Tongue (tissue), 2 donors: ENCODE measurements around the gene SLC35E4. TPM values are rescaled to one million over a fixed set of nuclear protein-coding genes. Genes with fewer than 3 reads are reported as not detected.
"Not testable (repeated sequence)": the region's sequence is repeated elsewhere in the genome, so short reads cannot be mapped to it uniquely, and the experiment has no call there.

Experiments used
- DNase-seq: peaks from one replicate; pipeline ENCODE4 v3.0.0-alpha.2; 2015
- total RNA-seq: library from RNA; depleted of rRNA; stranded (reverse); fragments of >200 nt; gene quantifications from one replicate; pipeline ENCODE4 v1.2.3, GENCODE V29; 2014

The SLC35E4 gene
- total RNA-seq, 1 donor from 2014 or later = 3.1 TPM

DNA sequence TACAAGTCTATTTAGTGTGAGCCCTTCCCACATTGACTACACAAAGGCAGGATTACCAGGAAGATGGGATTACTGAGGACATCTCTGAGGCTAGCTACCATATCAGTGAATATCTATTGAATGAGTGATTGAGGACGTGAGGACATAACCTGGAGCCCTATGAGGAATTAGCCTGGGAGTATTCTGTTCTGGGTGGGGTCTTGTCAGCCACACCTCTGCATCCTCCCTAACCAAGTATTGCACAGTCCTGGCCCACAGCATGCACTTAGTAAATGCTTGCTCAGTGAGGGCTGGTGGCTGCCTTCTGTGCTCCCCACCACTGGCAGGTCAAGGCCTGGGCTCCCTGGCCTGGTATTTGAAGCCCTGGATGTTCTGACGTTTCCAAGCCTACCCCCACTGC is 17.3 kb downstream of the SLC35E4 start:
- DNase-seq = no peak

DNA sequence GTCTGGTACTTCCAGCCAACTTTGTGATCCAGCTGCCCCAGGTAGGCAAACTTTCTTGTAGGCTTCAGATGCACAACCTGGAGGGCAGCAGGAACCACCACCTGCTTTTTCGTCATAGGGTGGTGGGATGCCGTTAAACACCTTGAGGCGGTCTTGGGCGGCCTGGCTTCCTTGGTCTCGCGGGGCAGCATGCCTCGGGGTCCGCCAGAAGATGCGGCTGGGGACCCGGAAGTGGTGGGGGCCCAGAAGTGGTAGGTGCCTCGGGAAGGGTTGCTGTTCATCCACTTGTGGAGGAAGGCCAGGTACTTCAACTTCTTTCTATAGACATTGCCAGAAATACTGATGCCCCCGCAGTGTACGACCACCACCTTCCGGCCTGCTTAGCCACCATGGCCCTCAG is 18.8 kb downstream of the SLC35E4 start:
- DNase-seq = no peak

DNA sequence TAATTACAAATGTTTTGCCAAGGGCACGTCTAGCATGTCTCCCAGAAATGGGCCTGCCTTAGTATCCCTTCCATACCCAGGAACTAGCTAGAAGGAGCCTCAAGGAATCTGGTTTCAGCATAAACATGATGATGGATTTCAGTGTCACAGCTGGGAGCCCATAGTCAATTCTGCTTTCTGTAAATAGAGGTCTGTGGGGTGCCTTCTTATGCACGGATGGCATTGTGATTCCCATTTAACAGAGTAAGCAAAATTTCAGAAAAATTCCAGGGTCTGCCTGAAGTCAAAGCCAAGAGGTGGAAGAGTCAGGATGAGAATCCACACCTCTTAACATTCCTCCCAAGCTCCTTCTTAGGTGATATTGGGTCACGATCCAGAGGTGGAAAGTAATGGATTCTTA is 20.0 kb downstream of the SLC35E4 start:
- no peak for DNase-seq

DNA sequence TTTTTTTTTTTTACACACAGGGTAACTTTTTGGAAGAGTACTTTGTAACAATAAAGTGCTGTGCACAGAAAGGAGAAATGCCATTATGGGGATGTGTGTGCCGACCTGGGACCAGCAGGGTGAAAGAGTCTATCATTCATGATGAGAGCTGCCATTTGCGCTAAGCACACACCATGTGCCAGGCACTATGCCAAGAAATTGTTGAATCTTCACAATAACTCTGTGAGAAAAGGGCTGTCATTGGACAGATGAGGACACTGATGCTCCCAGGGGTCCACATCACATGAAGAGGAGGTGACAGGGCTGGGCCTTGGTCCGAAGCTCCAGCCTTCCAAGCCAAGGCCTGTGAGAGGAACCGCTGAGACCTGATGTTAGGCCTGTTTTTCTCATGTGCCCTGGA is 26.5 kb downstream of the SLC35E4 start:
- DNase-seq = peak; percentile 17

DNA sequence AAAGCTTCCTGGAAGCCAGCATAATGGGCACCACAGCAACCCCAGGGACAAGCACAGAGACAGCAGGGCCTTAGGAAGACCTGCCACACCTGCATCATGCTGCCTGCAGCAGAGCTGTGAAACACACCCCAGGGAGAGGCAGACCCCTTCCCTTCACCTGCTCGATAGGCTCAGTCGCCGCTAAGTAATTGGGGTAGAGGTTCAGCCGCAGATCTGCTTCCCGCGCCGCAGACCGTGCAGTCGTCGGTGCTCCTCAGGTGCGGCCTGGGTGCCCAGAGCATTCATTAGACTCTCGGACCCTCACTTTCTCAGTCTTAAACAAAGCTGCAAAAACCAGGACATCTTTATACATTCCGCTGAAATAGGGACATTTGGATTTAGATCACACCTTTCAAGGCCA is 29.2 kb downstream of the SLC35E4 start:
- no peak for DNase-seq

DNA sequence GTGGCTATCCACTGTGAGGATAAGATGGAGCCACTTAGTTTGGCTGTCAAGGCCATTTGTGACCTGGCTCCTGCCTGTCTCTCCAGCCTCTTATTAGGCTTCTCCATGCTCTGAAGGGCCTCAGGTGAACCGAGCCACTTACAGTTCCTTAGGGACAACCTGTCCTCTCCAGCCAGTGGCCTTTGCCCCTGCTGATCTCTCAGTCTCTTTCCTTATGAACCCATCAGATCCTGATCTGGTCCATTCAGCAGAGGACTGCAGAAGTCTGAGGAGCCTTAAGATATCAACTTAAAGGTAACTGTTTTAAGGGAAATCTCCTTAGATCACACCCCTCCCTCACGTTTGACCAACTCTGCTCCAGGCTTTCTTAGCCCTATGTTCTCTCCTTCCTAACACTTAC is 29.7 kb downstream of the SLC35E4 start:
- DNase-seq = no peak

DNA sequence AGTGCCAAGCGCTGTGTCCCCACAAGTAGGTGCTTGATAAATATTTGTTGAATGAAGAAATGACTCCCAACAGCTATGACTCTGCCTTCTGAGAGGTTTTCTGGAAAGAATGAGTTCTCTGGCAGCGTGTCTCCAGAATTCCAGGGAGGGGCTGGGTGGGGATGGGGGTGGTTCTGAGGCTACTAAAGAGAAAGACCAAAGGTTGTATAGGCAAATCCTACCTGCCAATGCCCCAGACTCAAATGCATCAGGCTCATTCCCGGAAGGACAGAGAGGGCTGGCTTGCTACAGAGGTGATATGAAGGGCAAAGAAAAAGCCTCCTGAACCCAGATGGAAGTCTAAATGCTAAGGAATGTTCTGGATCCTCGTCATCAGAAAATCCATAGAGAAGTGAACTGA is 30.2 kb downstream of the SLC35E4 start:
- DNase-seq = no peak

DNA sequence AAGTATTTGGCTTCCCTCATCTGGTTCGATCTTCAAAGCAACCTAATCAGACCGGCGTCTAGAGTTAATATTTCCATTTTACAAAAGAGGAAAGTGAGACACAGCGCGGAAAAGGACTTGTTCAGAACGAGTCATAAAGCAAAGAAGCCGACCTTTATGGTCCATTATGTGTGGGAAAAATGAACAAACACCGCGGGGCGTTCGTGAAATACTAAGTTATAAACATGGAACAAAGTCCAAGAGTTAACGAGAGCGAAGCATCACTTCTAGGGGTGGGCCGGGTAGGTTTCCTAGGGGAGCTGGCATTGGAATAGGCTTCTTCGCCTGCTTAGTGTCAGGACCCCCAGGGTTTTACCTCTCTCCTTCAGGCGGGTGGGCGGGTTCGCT is 31.5 kb downstream of the SLC35E4 start:
- DNase-seq = no peak

DNA sequence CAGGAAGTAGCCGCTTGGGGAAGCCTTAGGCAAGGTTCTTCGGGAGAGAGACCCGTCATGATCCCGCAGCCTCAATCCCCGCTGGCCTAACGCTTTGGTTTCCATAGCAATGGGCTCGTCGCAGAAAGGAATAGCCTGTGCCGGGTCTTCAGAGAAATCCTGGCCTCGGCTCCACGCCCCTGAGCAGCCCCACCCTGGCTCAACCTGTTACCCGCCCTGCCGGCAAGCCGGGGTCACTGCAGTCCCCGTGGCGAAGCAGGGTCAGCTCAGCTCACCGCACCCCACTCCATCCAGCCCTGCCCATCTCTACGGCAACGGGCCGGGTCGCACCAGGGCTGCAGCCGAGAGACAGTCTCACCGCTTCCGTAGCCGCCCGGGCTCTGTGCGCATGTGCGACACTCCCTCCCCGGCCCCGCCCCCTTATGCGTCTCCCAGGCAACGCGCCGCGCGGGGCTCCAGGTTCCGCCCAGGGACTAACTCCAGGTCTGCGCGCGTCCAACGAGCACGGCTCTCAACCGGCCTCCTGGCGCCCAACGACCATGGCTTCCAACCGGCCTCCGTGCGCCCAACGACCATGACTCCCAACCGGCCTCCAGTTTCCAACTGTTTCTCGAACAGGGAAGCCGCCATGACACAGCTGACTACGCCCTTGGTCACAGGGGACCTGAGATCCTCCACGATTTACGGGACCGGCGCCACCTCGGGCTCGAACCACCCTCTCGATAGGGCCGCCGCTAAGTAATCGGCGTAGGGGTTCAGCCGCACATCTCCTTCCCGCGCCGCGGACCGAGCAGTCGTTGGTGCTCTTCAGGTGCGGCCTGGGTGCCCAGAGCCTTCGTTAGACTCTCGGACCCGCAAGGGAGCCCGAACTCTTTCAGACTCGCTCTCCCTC is 32.2 kb downstream of the SLC35E4 start, which contains the start of gene DUSP18:
TSS of gene DUSP18 (minus strand) at position 382 of the 892 bp plus-strand sequence. CDS start 3,872 bp downstream, outside the sequence.
- peak; percentile 95 for DNase-seq

DNA sequence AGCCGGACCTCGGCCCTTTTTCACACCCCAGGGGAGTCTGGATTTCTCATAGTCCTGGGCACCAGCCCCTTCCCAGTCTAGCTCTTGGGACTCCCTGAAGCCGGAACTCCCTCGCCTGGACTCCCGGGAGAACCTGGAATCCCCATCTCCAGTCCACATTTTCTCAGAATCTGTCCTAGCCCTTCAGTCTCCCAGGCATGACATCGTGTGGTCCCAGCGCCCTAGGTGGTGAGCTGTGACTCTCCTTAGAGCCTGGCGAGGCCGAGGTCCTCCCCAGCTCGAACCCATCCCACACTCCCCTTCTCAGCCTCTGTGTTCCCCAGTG is 32.8 kb downstream of the SLC35E4 start:
- DNase-seq = no peak

DNA sequence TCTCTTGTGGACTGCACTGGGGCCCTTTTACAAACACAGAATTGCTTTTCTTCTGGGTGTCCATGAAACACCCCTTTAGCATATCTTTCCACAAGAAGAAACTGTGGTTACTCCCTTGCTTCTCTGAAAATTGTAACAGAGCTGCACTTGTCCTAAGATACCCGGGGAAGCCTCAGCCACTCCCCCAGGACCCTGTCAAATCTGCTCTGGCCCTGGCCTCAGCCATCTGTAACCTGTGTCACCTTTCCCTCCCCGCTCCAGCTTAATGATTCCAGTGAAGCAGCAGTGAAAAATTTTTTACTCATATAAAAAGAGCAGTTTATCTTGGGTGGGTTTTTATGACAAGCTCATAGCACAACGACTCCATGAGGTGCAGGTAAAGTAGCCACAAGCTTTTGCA is 35.5 kb downstream of the SLC35E4 start:
- no peak for DNase-seq

DNA sequence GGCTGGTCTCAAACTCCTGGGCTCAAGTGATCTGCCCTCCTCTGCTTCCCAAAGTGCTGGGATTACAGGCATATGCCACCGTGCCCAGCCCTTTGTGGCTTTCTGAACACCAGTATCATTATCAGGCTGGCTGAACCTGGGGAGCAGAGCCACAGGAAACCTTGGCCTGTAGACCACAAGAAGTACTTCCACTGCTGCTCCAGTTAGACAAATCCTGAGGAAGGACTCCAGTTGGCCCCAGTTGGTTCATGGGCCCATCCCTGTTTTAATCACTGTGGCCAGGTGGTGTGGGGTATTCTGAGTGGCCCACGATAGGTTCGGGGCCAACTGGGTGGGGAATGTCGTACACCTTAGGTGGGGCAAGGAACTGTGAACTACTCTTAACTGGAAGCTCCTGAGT is 37.6 kb downstream of the SLC35E4 start:
- no peak for DNase-seq

DNA sequence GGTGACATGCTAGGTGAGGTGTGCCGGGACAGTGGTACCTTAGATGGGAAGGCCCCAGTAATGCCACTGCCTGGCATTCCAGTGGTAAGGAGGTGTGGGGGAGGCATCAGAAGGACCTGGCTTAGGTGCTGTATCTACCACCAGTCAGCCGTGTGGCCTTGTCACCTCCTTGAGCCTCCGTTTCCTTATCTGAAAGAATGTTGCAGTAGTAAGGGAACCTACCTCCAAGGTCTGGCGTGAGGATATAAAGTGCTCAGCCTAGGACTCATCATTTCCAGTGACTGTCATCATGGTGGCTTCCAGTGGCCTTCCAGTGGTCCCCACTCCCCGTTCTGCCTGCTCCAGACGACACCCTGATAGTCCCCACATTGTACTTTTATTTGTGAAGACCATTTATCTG is 38.9 kb downstream of the SLC35E4 start:
- DNase-seq = no peak

DNA sequence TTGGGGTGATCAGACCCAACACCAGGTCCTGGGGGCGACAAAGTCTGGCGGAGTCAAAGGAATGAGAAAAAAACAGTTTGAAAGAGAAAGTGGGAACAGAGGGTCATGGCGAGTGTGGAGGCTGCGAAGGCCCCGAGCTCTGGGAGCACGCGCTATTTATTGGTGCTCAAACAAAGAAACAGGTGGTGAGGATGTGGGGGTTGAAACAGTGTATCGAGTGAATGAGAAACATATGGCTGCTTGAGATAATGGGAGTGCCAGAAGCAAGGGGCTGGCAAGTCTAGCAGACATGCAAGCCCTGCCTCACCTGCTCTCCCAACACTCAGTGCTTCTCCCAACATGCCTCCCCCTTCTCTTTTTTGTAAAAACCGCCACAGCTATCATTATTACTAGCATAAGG is 39.9 kb downstream of the SLC35E4 start:
- DNase-seq = no peak

DNA sequence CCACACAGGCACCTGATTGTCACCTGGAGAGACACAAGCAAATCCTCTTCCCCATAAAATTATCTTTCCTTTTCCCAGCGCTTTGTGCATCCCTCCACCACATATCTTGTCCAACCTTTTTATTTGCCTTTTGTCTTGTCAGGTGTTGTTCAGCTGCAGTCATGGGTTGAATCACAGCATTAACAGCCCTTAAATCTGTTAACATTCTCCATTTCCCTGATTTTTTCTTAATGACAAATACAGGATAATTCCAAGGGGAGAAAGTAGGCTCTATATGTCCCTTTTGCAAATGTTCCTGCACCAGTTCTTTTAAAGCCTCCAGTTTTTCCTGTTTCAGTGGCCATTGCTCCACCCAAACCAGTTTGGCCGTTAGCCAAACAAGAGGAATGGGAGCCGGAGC is 41.0 kb downstream of the SLC35E4 start:
- DNase-seq = not testable (repeated sequence)

DNA sequence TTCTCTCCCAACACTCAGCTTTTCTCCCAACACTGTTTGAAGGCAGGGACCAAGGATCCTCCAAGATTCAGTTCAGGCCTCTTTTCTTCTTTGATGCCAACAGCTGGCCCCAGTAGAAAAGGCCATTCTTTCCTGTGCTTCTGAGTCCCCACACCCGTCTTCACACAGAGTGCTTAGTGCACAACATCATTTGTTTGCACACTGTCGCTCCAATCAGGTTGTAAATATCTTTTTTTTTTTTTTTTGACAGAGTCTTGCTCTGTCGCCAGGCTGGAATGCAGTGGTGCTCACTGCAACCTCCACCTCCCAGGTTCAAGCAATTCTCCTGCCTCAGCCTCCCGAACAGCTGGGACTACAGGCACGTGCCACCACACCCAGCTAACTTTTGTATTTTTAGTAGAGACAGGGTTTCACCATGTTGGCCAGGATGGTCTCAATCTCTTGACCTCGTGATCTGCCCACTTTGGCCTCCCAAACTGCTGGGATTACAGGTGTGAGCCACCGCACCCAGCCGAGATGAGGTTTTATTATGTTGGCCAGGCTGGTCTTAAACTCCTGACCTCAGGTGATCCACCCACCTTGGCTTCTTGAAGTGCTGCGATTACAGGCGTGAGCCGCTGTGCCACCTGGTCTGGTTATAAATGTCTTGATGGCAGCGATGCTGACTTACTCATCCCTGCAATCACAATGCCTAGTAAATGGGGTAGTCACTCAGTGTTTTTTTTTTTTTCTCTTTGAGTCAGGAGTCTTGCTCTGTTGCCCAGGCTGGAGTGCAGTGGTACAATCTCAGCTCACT is 44.5 kb downstream of the SLC35E4 start:
- not testable (repeated sequence) for DNase-seq

DNA sequence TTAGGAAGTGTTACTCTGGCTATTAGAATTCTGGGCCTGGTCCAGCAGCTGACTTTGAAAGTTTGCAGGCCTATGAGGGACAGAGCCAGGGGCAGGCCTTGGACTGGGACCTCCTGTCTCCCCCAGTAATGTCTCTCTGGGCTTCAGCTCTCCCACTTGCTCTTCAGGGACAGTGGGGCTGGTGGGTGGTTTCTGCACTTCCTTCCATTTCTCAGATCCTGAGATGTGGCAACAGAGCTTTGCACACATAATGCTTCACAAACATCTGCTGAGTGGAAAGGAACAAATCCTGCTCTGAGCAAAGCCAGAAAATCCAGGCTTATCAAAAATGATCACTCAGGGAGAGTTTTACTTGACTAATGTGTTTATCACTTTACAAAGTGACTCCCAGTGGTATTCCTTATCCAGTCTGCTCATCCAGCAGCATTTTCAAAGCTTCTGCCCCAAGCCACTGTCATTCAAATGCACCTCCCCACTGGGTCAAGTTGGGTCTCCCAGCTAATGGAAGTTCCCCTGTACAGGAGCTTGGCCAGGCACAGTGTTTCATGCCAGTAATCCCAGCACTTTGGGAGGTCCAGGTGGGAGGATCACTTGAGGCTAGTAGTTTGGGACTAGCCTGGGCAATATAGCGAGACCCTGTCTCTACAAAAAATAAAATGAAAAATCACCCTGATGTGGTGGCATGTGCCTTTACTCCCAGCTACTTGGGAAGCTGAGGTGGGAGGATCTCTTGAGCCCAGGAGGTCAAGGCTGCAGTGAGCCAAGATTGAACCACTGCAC is 45.6 kb downstream of the SLC35E4 start:
- DNase-seq = peak; percentile 14

DNA sequence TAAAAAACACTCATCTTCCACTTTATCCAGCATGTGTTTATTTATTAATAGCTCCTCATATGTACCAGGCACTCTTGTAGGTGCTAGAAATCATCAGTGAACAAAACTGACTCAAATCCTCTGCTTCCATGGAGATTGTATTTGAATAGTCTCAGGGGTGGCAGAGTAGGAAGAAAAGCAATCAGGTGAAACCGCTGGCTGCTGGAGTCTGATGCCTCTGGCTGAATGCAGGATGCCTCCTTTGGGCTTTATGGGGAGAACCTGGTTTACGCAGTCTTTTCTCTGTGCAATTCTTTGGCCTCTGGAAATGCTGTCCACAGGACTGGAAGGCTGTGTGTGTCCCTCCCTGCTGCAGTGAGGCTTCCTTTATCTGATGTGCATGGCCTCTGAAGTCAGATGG is 46.2 kb downstream of the SLC35E4 start:
- no peak for DNase-seq

DNA sequence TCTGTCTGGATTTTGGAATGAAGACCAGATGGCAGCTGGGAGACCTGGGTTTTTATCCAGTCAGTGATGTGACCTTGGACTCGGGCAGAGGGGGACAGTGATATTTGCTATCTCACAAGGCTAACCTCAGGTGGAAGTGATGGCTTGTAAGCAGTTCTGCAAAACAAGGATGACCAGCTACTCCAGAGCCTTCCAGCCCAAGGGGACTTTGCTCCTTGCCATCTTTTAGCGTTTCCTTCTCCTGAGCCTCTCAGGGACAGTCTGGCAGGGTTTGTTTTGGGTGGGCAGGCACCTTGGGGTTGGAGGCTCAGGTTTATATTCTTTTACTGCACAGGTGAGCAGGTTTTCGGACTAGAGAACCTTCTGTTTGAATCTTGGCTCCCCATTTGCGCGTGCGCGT is 49.6 kb downstream of the SLC35E4 start:
- DNase-seq = no peak

DNA sequence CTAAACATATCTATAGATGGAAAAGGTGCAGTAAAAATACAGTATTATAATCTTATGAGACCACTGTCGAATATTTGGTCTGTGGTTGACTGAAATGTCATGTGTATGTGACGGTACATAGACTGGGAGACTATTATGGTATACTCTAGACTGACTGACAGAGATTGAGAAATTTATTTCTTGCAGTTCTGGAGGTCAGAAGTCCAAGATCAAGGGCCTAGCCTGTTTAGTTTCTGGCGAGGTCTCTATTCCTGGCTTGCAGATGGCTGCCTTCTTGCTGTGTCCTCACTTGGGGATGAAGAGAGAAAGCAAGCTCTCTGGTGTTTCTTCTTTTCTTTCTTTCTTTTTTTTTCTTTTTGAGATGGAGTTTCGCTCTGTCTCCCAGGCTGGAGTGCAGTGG is 51.8 kb downstream of the SLC35E4 start:
- DNase-seq = no peak

DNA sequence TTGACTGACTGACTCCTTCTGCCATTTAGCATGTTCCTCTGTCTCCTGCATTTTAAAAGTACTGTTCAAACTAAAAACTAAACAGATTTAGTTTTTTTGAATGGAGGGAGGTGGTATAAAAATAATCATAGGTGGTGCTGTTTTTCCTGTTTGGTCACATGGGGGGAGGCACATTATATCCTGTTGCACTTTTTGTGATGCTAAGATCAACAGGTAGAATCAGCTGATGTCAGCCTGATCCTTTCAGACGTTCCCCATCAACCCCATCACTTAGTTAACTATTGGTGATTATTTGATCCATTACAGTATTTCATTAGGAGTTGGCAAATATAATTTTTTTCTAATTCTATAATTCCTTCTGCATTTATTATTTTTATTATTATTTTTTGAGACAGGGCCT is 54.0 kb downstream of the SLC35E4 start:
- DNase-seq = no peak

DNA sequence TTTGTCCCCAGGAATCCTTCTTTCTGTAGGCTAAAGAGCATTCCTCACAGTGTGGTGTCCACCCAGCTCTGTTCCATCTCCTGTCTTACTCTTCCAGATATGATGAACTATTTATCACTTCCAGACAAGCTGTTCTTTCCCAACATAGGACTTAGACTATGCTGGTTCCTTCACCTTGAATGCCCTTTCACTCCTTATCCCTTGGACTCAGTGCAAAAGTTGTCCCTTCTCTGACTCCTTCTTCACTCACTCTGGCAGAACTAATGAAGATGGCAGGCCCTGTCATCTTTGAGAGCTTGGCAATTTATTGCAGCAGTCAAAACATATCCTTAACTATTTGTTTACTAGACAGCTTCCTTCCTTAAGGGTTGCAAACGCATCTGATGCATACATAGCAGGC is 55.6 kb downstream of the SLC35E4 start:
- no peak for DNase-seq

DNA sequence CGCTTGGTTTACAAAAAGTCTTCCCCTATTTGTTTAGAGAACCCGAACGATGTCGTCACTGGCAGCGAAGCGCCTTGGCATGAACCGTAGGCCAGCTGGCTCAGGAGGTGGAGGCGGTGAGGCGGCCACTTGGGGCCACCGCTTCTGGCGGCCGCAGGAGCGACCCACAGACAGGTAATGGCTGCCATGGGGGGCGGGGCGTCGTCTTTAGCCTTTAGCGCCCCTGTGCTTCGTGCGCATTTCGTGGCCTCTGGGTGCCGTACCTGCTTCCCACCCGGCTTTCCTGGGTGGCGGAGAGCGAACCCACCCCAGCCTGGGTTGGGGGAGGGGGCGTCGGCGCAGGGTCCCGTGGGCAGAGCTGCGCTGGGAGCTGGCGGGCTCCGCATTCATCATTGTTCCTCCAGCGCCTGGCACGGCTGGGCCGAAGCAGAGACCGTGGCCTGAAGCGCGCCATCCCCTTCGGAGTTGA is 58.6 kb downstream of the SLC35E4 start:
- DNase-seq = peak; percentile 64
